GM19455 (cell line): Measurements from ENCODE around the gene SMCP.

Experiments
- ATAC-seq: cut with Tn5 transposase; IDR thresholded peaks from one replicate; pipeline ENCODE4 v1.9.1; 2021; ENCODE audit not compliant: unreplicated experiment

SMCP gene

DNA sequence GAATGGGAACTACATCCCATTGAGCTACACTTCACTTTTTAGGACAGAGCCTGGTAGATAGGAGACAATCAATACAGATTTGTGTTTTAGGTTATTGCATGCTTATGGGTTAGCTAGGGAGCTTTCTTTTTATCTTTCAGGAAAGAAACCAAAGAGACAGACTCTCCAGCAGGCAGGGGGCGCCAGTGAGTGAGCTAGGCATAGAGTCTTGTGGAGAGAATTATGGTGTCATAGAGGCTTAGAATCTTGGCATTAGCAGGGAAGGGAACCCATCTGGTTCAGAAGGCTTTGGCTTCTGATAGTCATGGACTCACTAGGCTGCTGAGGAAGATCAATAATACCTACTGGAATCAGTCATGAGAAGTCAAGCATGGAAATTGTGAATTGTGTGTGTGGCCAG is at the start of gene SMCP:
SMCP (plus strand) TSS at position 281 of the 400 bp plus-strand sequence. CDS start 6,101 bp downstream, outside the sequence.
- ATAC-seq: no peak

GRCh38 chr1:152836870-152837269 is 41.3 kb upstream of the SMCP start:
- no peak for ATAC-seq

DNA sequence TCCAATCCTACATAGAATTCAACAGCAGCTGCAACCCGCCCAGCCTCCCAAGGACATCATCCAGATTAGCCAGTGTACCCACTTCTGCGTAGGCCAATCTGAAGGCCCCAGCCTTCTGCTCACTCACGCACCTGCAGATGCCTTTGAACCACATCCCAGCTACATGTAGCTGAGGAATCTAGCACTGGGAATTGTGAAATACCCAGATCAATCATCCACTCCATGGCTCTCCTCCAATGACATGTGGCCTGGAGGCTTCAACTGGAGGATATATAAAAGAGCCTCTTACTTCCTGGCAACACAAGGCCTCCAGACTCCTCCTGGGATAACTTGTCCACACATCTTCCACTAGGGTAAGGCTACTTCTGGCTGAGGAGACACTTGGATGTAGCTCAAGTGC is 35.6 kb upstream of the SMCP start, which contains the start of gene LCE6A:
LCE6A (plus strand) TSS at position 301 of the 400 bp plus-strand sequence. CDS start 665 bp downstream, outside the sequence.
- no peak for ATAC-seq

DNA sequence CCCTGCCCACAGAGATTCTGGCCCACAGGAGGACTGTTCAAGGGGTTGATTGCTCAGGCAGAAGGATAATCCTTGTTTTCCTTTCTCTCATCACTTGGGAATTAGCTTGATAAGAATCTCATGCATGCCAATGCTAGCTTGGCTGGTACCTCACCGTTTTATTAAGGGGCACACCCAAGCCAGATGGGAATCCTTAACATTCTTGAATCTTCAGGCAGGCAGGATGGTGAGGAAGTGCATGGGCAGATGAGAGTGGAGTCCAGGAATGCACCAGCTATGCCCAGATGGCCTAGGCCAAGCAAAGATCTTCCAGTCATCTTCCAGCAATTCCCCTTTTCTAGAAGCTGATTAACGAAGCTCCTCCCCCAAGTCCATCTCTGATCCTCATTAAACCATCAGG is 22.5 kb upstream of the SMCP start:
- no peak for ATAC-seq

- no peak for ATAC-seq
These were observed 20.1 kb upstream of the SMCP start for GRCh38 chr1:152858062-152858461.

DNA sequence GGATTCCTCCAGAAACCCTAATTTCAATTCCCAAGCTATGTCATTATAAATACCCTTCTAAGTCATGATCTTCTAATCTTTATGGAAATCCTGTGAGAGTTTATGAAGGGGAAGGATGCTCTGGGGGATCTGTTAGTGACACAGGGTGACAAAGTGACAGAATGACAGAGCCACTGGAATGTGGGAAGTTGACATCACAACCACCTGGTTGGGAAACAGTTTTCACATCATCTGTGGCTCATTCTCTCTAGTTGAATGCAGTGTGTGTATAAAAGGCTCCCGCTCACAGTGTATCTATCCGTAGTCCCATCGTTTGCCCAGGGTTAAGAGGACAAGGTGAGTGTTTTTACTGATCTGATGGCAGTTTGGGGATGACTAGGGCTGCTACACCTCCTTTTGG is 18.4 kb upstream of the SMCP start, which contains the start of gene LCE7A:
LCE7A (plus strand) TSS at position 301 of the 400 bp plus-strand sequence. CDS start 702 bp downstream, outside the sequence.
- no peak for ATAC-seq

- ATAC-seq: no peak
These were observed 18.0 kb upstream of the SMCP start for GRCh38 chr1:152860129-152860528.

DNA sequence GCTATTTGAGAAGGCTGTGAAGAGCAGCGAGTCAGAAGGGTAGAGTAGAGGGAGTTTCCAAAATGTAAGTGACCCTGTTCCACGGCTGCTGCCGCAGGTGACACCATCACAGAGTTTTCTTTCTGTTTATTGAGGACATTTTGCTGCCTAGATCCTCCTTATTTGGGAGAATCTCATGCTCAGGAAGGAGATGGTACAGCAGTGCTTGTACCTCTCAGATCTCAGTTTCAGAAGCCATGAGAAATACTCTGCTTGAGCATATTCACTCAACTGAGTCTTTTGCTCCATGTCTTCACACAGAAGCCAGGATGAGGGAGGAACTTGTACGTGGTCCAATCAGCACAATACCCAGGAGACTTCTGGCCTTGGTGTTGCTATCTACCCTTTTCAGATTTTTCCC is 16.7 kb upstream of the SMCP start:
- ATAC-seq: no peak

- ATAC-seq: no peak
These were observed 13.7 kb upstream of the SMCP start for GRCh38 chr1:152864443-152864842.

GRCh38 chr1:152866321-152866720 is 11.8 kb upstream of the SMCP start:
- ATAC-seq: no peak

DNA sequence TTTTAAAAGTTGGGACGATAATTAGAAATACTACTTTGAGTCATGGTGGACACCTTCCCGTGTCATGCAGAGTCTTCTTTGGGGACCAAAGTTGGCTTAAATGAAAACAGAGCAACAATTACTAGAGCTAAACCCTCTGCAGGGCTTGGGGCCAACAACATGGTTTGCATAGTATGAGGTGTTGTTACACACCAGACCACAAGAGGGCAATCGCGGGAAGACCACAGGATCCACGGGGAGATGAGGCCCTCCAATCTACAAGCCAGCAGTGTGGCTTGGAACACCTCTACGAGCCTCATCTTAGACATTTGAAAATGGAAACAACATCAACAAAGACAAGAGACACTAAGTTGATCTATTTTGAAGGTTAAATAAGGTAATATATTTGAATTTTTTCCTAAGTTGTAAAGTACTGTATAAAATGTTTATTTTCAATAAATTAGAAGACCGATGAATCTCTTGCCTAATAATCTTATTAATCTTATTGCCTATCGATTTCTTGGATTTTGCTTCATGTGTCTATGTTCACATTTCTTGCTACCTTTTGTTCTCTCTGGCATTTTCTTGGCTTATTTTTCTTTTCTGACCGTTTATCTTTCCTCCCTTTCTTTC is 8.2 kb upstream of the SMCP start:
- ATAC-seq: no peak

DNA sequence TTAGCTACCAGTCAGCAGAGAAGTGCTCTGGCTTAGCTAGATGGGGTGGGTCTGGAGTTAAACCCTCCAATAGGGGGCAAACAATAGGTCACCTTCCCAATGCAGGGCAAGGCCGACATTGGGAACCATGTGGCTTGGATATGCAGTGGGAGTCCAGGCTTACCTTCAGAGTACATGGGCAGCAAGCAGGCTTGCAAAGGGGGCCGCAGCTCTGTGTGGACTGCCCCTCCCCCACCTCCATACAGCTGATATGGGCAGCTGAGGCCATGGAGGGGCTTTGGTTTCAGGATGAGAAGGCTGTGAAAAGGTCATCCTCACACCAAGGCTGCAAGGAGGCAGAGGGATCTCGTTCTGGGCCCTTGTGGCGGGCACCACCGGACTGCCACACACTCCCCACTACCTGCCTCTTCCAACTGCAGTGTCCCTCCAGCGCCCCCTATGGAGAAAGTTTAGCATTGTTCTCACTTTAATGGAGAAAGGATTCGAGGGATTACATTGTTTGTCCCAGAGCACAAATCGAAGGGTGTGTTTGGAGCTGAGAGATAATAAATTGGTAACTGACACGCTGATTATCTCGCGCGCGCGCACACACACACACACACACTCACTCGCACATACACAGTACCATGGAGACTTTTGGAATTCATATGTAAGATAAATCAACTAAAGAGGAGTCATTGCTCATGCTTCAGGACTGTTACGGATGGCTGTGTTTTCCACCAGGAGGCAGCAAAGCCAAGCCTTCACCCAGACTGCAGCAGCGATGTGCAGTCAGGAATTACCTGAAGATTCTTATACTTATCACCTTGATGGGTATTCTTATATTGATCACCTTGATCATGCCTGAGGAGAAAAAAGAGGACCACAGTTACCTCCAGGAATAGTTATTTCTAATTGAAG is 7.0 kb upstream of the SMCP start:
- peak; percentile 32 for ATAC-seq

DNA sequence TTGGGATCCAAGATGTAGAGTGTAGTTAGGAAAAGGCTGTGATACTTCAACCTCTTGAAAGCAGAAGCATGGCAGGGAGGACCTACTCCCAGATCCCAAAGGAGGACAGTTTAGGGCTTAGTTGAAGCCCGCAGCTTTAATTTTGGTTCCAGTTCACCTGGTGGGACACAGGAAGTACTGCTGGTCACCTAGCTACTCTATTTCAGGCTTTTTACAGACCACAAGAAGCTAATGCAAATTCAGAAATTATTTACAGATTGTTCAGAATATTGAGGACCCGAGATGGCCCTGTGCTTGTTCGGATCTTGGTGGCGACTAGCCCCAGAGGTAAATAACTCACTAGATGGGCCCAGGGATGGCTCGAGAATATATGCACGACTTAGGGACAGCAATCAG is 6.4 kb upstream of the SMCP start:
- ATAC-seq: peak; percentile 66

DNA sequence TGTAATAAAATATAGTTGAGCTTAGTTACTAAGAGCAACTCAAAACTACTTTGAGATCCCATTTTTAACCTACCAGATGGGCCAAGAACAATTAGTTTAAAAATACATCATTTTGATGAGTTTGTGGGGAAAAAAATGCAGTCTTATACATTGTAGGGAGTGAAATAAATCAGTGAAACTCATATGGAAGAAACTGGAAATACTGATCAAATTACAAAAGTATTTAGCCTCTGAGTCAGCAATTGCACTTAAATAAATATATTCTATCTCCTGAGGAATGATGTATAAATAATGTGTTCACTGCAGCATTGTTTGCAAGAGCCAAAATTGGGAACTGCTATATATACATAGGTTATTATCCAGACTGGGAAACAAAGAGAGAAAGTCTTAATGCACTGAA is 4.6 kb upstream of the SMCP start:
- no peak for ATAC-seq

GRCh38 chr1:152876827-152877226 is 1.3 kb upstream of the SMCP start:
- ATAC-seq: no peak

DNA sequence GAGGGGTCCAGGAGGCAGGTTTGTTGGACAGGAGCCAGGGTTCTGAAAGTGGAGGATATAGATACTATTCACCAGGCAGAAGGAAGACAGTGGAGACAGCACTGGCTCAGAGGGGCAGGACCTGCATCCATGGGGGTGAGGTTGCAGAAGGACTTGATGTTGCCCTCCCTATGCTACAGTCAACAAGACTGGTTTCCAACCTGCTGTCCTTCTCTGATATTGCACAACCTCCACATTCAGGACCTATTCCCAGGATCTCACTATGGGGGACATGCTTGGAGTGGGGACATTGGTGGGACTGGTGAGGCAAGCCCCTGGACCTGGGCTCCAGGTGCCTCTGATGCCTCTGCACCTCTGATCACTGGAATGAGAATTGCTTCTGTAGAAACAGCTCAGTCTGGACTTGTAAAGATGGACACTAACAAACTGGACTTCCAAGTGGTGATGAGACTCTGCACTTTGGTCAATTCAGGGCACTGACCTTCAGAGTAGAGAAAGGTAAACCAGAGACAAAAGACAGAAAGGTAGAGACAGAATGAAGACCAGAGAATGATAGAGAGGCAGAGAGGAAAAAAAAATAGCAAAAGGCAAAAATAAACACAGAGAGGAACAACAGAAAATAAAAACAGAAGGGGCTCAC is 1.6 kb downstream of the SMCP start:
- ATAC-seq: no peak

GRCh38 chr1:152880316-152880715 is 2.2 kb downstream of the SMCP start:
- ATAC-seq: no peak

- ATAC-seq: peak; percentile 78
These were observed 2.8 kb downstream of the SMCP start for GRCh38 chr1:152880907-152881306.

DNA sequence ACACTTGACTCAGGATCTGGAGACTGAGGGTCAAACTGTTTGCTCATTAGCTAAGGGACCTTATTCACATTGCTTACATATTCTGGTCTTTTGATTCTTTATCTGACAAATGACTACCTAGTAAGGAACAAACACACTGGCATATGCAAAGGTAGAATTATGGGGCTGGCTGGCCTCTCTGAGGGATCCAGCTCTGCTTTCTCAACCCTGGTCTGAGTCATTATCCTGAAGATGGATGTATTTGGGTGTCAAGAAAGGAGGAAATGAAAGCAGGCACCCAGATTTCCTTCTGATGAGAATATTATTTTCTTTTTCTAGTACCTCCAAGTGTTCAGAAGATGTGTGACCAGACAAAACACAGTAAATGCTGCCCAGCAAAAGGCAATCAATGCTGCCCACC is 6.0 kb downstream of the SMCP start:
- no peak for ATAC-seq

DNA sequence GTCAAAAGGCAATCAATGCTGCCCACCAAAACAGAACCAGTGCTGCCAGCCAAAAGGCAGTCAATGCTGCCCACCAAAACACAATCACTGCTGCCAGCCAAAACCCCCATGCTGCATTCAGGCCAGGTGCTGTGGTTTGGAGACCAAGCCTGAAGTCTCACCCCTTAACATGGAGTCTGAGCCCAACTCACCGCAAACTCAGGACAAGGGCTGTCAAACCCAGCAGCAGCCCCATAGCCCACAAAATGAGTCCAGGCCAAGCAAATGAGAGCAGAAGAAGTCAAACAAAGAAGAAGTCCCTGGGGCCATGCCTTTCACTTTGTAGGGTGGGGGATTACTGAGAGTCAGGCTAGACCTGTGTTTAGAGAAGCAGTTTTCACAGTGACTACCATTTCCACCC is 6.4 kb downstream of the SMCP start:
- no peak for ATAC-seq

GRCh38 chr1:152884966-152885624 is 7.0 kb downstream of the SMCP start:
- ATAC-seq: no peak
